CD4-positive, alpha-beta T cell treated with Interleukin-4 for 1 hour (primary cell): ENCODE results near the gene EIF3J.
"Not testable (repeated sequence)": the region's sequence is repeated elsewhere in the genome, so short reads cannot be mapped to it uniquely, and the experiment has no call there.

Experiments used
- DNase-seq, 2 donors: peaks; one replicate each; pipeline ENCODE4 v3.0.0-alpha.2; 2020 to 2022

The EIF3J gene, protein sequence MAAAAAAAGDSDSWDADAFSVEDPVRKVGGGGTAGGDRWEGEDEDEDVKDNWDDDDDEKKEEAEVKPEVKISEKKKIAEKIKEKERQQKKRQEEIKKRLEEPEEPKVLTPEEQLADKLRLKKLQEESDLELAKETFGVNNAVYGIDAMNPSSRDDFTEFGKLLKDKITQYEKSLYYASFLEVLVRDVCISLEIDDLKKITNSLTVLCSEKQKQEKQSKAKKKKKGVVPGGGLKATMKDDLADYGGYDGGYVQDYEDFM

DNA sequence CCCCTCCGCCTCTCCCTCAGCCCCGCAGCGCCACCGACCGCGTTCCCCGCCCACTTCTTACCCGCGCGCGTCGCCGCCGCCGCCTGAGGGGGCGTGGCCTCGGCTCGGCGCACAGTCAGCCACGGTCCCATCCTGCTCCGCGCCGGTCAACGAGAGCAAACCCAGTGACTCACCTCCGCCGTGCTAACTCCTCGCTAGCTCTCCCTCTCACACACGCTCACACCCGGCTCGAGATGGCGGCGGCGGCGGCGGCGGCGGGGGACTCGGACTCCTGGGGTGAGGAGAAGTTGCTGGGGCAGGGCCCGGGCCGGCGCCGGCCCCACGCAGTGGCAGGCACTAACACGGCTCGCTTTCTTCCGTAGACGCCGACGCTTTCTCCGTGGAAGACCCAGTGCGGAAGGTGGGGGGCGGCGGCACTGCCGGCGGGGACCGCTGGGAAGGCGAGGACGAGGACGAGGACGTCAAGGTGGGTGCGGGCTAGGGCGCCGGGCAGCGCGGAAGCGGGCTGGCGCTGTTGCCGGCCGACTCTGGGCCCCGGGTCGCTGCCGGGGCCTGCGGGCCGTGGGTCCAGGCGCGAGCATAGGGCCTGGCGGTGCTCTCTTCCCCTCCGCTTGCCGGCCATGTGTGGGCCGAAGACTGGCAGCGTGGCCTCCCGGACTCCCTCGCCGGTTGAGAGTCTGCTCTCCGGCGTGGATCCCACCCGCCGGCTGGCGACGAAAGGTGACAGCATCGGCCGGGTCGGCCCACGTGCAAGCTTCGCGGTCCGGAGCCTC, at the start of gene EIF3J:
EIF3J (plus strand) TSS at position 186 of the 773 bp plus-strand sequence; CDS start at position 234, 48 bp downstream.
- peak; percentile 96 for DNase-seq

DNA sequence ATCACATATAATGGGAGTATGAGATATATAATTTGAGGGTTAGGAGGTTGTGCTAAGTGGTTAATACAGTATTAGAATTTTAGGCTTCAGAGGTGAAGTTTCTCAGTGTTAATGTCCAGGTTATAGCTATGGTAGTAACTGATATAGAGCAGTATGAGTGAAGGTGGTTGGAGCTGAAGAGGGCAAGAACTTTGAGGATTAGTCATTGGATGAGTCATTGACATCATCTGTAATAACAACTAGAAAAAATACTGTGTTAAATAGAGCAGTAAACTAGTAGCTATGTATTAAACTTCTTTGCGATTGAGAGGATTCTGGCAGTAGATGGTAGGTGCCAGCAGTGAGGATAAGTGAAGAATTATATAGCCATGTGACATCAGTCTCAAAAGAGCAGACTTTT, 47.5 kb upstream of the EIF3J start:
- DNase-seq: no peak

DNA sequence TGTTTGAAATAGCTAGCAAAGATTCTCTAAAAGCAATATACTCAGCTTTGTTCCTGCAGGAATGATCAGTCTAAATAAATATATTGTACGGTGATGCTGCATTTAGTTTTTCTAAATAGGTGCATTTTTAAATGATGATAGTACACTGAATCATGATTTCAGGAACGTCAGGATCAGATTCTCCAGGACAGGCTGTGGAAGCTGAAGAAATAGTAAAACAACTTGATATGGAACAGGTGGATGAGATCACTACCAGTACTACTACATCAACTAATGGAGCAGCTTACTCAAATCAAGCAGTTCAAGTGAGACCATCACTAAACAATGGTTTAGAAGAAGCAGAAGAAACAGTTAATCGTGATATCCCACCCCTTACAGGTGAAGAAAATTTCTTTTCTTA, 46.3 kb upstream of the EIF3J start:
- DNase-seq: no peak

DNA sequence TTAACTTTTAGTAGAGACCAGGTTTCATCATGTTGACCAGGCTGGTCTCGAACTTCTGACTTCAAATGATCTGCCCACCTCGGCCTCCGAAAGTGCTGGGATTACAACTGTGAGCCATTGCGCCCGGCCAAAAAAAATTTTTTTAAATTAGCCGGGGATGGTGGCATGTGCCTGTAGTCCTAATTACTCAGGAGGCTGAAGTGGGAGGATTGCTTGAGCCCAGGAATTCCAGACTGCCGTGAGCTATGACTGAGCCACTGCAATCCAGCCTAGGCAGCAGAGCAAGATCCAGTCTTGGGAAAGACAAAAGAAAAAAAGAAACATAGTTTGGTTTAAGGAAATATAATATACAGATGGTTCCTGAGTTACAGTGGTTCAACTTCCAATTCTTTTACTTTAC, 44.9 kb upstream of the EIF3J start:
- DNase-seq: no peak

DNA sequence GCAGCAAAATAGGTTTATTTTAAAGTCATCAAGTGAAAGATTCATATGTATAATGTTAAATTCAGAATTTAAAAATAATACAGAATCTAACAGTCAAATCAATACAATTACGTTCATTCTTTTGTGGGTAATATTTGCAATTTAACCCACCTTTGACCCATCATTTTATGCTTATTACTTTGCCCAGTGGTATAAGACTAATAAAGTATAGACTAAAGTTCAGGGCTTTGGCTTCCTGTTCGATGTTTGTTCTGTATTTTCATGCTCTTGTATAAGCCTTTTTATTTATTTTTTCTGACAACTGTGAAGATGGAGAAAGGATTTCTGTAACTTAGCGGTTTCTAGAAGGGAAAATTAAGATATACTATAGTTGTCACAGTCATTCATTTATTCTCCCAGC, 44.3 kb upstream of the EIF3J start:
- no peak for DNase-seq

DNA sequence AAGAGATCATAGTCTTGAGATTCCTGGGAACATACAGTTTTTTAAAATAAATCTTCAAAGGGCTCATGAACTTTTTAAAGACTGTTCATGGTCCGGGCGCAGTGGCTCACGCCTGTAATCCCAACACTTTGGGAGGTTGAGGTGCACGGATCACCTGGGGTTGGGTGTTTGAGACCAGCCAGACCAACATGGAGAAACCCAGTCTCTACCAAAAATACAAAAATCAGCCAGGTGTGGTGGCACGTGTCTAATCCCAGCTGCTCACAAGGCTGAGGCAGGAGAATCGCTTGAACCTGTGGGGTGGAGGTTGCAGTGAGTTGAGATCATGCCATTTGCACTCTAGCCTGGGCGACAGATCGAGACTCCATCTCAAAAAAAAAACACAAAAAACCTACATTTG, 41.4 kb upstream of the EIF3J start:
- no peak for DNase-seq

DNA sequence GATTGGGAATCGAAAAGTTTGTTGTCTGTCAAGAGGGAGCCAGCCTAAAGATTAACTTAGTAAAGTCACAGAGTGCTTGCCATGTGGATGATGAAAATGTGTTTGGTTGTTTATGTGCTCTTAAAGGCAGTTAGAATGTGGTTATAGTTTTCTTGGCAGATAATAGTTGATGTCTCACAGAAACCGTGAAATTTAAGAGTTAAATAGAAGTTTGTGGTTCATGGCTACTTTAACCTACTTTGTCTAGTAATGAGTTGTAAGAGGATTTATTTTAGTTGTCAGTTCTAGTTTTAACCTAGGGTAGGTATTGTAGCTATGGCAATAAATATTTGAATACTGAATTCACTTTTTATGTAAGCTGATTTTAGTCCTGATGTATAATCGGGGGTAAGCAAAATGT, 36.4 kb upstream of the EIF3J start:
- DNase-seq: no peak

DNA sequence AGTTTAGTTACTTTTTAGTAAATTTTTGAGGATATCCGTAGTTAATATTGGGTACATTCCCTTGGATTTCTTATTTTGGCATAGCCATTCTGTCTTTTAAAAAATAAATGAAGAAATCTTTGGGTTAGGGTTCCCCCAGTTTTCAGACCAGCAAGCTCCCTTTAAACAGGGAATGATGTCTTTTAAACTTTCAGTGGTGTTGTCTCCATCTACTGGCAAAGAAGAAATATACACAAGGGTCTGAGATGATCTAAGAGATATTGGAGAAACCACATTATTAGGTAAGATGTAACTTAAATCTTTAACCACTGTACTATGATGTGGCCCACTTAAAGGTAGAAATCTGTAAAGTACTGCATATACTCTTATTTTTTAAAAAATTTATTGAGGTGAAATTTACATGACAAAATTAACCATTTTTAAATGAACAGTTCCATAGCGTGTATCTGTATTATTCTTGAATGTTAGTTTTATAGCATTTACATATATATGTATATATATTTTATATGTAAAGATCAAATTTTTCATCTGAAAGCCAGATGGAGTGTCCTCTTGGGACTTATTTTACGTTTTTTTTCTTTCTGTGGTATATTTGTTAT, 35.1 kb upstream of the EIF3J start:
- peak in 1 of 2 donors; percentile 56 for DNase-seq

DNA sequence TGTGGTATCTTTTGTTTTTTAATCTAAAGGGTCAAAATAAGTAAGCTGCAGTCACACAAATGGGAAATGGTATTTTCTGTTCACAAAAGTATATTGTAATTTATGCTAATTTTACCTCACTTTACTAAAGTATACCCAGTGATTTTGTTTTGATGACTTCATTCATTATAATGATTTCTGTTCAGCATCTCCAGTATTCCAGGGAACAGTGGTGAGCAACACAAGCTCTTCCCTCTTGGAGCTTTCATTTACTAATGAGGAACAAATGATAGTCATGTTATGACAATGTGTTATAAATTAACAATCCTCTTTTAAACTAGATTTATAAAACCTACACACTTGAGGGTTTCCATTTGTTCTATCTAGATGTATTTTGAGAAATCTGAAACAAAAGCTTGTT, 20.5 kb upstream of the EIF3J start:
- DNase-seq: no peak

DNA sequence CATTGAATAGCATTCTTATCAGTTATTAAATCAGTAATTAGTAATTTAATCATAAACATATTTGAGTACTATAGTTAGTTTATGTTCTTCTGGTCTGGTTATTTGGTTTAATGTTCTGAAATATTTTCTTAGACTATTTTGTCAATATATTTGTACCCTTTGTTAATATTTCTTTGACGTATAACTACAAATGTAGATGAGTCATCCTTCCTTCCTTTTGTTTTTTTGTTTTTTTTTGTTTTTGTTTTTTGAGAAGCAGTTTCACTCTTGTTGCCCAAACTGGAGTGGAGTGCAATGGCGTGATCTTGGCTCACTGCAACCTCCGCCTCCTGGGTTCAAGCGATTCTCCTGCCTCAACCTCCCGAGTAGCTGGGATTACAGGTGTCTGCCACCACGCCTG, 17.4 kb upstream of the EIF3J start:
- no peak for DNase-seq

DNA sequence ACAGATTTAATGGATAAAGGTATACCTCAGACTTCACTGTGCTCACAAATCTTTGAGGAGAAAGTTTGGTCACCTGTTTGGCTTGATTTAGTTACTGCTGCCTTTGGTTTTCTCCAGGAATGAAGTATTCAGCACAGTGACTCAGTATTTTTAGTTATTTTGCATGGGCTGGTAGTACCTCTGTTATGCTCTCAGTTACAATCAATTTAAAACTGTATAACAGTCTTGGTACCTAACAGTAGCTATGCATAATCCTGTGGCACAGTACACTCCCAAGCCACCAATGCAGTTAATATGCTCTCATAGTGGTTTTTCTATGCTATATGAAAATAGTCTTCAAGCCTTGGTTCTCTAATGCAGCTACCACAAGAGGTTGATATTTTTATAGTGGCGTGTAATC, 11.9 kb upstream of the EIF3J start:
- DNase-seq: no peak

DNA sequence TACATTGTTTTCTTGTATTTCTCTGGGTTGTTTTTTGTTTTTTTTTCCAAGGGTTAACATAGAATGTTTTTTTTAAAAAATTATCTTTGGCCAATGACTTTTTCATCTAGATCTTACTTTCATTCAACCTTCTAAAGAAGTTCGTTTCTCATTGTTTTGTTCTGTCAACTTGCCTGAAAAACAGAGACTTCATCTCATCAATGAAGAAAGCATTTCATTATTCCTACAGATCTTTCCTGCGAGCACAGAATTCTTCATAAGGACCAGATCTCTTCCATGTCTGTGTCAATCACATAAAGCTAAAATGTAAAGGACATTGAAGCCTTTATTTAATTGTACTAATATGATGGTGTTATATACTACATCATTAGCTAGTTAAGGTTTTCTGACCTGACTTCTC, 9.7 kb upstream of the EIF3J start:
- DNase-seq: no peak

DNA sequence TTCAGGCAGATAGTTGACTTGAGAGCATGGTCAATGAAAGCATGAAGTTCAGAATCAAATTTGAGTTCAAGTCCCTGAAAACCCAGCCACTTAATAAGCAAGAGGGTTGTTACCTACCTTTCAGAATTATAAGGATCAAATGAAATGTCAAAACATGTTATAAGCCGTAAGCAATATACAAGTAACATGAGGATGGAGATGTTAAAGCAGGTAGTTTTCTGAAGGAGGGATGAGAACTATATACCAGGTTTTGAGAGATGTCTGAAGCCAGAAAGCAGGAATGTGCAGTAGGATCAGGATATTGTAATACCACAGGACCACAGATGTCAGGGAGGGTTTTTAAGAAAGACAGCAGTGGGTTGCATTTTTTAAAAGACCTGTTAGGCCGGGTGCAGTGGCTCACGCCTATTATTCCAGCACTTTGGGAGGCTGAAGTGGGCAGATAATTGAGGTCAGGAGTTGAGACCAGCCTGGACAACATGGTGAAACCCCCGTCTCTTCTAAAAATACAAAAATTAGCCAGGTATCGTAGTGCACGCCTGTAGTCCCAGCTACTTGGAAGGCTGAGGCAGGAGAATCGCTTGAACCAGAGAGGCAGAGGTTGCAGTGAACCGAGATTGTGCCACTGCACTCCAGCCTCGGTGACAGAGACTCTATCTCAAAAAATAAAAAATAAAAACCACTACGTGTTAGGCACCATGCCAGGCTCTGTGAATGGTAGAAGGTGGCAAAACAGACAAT, 6.9 kb upstream of the EIF3J start:
- no peak for DNase-seq

DNA sequence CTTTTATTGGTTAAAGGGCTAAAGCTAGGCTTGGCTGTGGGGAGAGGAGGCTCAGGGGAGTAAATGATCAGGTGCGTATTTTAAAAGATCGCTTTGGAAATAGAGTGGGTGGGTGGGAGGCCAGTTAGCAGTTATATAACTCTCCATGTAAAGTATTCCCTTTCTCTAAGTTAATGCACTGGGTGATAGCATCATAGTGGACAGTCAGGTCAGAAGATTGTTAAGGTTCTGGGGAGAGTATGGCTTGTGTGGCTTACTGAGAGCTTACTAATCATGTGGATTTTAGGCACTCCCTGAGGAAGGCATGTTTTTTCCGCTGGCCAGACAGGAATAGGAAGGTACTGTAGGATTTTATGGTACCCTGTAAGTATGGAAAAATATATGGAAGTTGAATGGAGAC, 6.3 kb upstream of the EIF3J start:
- DNase-seq: no peak

DNA sequence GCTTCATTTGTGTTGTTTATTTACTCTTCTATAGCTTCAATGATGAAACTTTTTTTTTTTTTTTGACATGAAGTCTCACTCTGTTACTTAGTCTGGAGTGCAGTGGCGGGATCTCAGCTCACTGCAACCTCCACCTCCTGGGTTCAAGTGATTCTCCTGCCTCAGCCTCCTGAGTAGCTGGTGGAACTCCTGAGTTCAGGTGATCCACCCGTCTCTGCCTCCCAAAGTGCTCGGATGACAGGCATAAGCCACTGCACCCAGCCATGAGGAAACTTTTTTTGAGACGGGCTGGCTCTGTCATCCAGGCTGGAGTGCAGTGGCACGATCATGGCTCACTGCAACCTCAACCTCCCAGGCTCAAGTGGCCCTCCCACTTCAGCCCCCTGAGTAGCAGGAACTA, 4.7 kb upstream of the EIF3J start:
- not testable (repeated sequence) for DNase-seq

DNA sequence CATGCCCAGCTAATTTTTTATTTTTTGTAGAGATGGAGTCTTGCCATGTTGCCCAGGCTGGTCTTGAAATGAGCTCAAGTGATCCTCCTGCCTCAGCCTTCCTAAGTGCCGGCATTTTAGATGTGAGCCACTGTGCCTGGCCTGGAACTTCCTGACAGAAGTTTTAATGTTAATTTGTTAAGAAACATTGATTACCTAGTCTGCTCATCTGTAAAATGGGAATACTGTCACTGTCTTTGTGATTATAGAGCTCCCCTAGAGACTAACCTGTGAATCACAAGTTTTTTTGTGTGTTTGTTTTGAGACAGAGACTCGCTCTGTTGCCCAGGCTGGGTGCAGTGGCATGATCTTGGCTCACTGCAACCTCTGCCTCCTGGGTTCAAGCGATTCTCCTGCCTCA, 4.3 kb upstream of the EIF3J start:
- no peak for DNase-seq

DNA sequence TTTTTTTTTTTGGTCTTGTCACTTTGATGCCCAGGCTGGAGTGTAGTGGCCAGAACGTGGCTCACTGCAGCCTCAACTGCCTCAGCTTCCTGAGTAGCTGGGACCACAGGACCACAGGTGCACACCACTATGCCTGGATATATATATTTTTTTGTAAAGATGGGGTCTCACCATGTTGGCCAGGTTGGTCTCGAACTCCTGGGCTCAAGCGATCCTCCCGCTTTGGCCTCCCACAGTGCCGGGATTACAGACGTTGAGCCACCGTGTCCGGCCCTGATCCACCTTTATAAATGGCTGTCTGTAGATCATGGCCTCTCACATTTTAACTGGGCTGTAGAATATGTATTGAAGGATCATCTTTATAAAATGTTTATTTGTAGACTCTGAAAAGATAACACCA, 1.9 kb upstream of the EIF3J start:
- no peak for DNase-seq

DNA sequence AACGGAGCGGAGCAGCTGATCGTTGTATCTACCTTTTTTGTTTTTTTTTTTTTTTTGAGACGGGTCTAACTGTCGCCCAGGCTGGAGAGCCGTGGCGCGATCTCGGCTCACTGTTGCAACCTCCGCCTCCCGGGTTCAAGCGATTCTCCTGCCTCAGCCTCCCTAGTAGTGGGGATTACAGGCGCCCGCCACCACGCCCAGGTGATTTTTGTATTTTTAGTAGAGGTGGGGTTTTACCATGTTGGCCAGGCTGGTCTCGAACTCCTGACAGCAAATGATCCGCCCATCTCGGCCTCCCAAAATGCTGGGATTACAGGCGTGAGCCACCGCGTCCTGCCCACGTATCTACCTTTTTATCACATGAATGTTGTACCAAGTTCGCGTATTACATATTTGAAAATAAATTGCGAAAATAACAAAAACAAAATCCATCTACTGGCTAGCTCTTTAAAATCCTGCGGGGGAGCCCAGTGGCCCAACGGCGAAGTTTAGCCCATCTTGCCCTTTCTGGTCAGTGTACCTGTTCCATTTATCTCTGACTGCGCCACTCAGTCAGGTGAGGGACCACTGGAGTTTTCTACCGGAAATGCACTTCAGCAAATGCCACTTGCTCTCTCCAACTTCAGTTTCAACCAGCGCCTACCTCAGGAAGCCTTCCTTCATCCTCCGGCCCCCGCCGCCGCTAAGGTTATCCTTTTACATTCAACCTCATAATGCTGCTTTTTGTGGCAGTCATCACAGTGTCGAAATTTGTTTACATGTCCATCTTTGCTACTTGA, 1.2 kb upstream of the EIF3J start:
- peak in 1 of 2 donors; percentile 30 for DNase-seq

DNA sequence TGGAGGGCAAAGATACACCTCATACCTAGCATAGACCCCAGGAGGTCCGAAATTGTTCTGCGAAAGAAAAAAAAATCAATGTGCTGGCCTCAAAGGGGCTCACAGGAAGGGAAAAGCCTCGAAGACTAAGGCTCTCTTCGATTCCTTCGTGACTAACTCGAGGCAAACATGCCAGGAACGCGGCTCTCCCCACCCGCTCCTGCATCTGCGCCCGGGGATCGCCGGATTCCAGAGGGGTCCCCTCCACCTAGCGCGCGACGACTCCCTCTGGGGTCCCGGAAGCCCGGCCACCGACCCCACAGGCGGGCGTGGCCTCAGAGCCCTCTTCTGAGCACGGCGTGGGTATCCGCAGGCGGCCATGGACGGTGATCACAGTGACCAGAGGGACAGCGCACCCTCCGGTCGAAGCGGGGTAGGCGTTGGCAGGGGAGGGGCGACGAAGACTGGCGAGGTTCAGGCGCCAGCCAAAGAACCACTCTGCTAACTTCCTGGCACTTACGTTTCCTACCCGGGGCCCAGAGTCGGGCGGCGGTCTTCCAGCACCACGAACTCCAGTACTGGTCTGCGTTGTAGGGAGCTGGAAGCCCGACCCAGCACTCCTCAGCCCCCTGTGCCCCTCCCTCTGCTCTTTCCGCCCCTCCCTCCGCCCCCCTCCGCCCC, 515 bp upstream of the EIF3J start:
- DNase-seq: no peak

DNA sequence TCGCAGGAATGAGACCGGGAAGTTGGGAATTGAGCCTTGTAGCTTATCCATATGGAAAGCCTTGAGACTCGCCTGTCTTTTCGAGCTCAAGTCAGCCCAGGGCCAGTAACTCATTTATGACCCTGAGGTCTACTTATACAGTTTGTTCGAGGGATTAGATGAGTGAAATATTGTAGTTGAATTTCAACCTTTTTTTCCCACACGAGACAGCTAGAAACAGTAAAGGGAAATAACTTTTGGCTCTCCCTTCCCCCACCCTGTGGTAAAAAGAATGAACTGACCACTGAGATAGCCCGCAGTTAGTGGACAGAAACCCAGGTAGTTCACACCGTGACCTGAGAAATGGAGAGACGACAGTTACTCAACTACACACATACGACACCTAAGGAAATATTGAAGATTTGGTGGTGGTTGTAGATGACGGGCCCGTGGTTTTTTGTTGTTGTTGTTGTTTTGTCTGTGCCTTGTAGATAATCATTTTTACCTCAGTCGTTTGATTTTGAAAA, 841 bp downstream of the EIF3J start:
- peak; percentile 15 to 47 for DNase-seq

DNA sequence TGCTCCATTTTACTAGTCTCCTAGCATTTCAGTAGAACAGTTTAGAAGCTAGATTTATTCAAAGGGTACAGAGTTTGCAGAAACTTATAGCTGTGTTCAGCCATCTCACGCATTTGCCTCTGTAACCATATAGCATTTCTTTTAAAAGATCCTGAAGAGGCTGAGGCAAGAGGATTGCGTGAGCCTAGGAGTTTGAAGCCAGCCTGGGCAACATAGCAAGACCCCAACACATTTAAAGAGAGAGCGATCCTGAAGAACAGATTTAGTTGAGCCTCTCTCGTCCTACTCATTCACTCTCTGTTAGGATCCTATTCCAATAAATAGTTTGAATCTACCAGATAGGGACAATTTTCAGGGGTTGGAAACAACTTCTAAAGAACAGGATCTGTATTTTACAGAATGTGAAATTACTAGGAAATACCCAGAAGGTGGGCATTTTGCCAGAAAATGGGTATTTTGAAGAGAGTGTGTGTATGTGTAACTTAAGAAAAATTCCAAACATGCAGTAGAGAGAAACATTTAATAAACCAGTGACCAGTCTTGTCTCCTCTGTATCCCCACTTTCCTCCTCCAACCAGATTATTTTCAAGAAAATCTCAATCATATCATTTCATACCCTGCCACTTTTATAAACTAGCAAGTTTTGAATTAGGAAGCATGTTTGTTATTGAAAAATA, 4.5 kb downstream of the EIF3J start:
- no peak for DNase-seq
